Stromal cell of bone marrow (primary cell): ENCODE data around the gene SNAPC1.
A peak's percentile ranks its signal among the peaks of the same experiment; 100 is the strongest.
"Not testable (repeated sequence)": the region's sequence is repeated elsewhere in the genome, so short reads cannot be mapped to it uniquely, and the experiment has no call there.

ENCODE experiments used
- DNase-seq: peaks from one replicate; pipeline ENCODE4 v3.0.0-alpha.2; 2012; ENCODE audit warnings: low read depth

SNAPC1 gene

GRCh38 chr14:61749867-61750266 is 12.4 kb upstream of the SNAPC1 start:
- no peak for DNase-seq

GRCh38 chr14:61750708-61751474 is 11.3 kb upstream of the SNAPC1 start:
- DNase-seq = peak; percentile 53

- DNase-seq = no peak
Measured at GRCh38 chr14:61751475-61751989, 10.7 kb upstream of the SNAPC1 start.

GRCh38 chr14:61752626-61753025 is 9.6 kb upstream of the SNAPC1 start:
- no peak for DNase-seq

GRCh38 chr14:61753631-61754030 is 8.6 kb upstream of the SNAPC1 start:
- DNase-seq = no peak

- DNase-seq = no peak
Measured at GRCh38 chr14:61754627-61755381, 7.4 kb upstream of the SNAPC1 start.

GRCh38 chr14:61755382-61755742 is 6.9 kb upstream of the SNAPC1 start:
- not testable (repeated sequence) for DNase-seq

- no peak for DNase-seq
Measured at GRCh38 chr14:61756135-61756534, 6.1 kb upstream of the SNAPC1 start.

GRCh38 chr14:61759878-61760277 is 2.3 kb upstream of the SNAPC1 start:
- DNase-seq = no peak

GRCh38 chr14:61761557-61761956 is 663 bp upstream of the SNAPC1 start:
- no peak for DNase-seq

- DNase-seq = no peak
Measured at GRCh38 chr14:61764342-61765122, 2.3 kb downstream of the SNAPC1 start.

- no peak for DNase-seq
Measured at GRCh38 chr14:61765225-61765943, 3.2 kb downstream of the SNAPC1 start.

- DNase-seq = no peak
Measured at GRCh38 chr14:61766151-61766550, 3.9 kb downstream of the SNAPC1 start.

- DNase-seq = no peak
Measured at GRCh38 chr14:61768240-61768639, 6.0 kb downstream of the SNAPC1 start.

- DNase-seq = no peak
Measured at GRCh38 chr14:61769893-61770292, 7.7 kb downstream of the SNAPC1 start.

- DNase-seq = no peak
Measured at GRCh38 chr14:61774861-61775260, 12.6 kb downstream of the SNAPC1 start.

GRCh38 chr14:61780125-61780524 is 17.9 kb downstream of the SNAPC1 start:
- no peak for DNase-seq

GRCh38 chr14:61797309-61797708 is 35.1 kb downstream of the SNAPC1 start:
- no peak for DNase-seq

GRCh38 chr14:61802010-61802568 is 39.9 kb downstream of the SNAPC1 start:
- DNase-seq = no peak

GRCh38 chr14:61803755-61804154 is 41.5 kb downstream of the SNAPC1 start:
- DNase-seq = no peak

GRCh38 chr14:61805451-61805850 is 43.2 kb downstream of the SNAPC1 start:
- DNase-seq = no peak
